Mucosa of rectum (tissue), 2 donors: ENCODE data around the gene BARX1.

Experiments
- H3K27ac ChIP-seq, 2 donors: one replicate each; pipeline ENCODE4 v1.7.0; 2013; ENCODE audit warnings: inconsistent platforms in 2 of 2, low read depth in 2 of 2, low read length in 2 of 2
- H3K27me3 ChIP-seq, 2 donors: one replicate each; pipeline ENCODE4 v1.7.0; 2013; ENCODE audit warnings: low read length in 2 of 2; ENCODE audit not compliant: control insufficient read depth in 2 of 2, insufficient read depth in 2 of 2
- H3K36me3 ChIP-seq, 2 donors: one replicate each; pipeline ENCODE4 v1.7.0; 2013; ENCODE audit warnings: low read length in 2 of 2; ENCODE audit not compliant: control insufficient read depth in 2 of 2, insufficient read depth in 2 of 2
- H3K4me1 ChIP-seq, 2 donors: one replicate each; pipeline ENCODE4 v1.7.0; 2013; ENCODE audit warnings: low read length in 2 of 2, mild to moderate bottlenecking in 1 of 2; ENCODE audit not compliant: control insufficient read depth in 2 of 2, insufficient read depth in 2 of 2
- H3K4me3 ChIP-seq, 2 donors: one replicate each; pipeline ENCODE4 v1.7.0; 2013; ENCODE audit warnings: low read length in 2 of 2
- H3K9ac ChIP-seq, 2 donors: one replicate each; pipeline ENCODE4 v1.7.0; 2013; ENCODE audit warnings: low read length in 2 of 2, low read depth in 1 of 2, mild to moderate bottlenecking in 1 of 2
- H3K9me3 ChIP-seq, 2 donors: one replicate each; pipeline ENCODE4 v1.7.0; 2013; ENCODE audit warnings: low read length in 2 of 2; ENCODE audit not compliant: control insufficient read depth in 2 of 2
- donor health status: healthy.
- donor health status: Normal muscosa, but diverticular disease.

The BARX1 gene

GRCh38 chr9:93951655-93952118, 3.5 kb downstream of the BARX1 start:
- H3K9ac ChIP-seq: no peak overlapping the region

GRCh38 chr9:93950619-93951601, 4.2 kb downstream of the BARX1 start:
- peak overlapping the region; percentile 60 to 66 for H3K4me3 ChIP-seq
- no peaks in the 10 kb centered on the region for H3K9me3 ChIP-seq
- no peak overlapping the region for H3K27ac ChIP-seq
- H3K4me1 ChIP-seq: peaks cover 10 to 20% of the 10 kb centered on the region in 2 donors
- H3K9ac ChIP-seq: no peak overlapping the region
- H3K36me3 ChIP-seq: no peaks in the 10 kb centered on the region
- H3K27me3 ChIP-seq: peaks cover 71 to 84% of the 10 kb centered on the region in 2 donors

More at GRCh38 chr9:93951655-93952118, 3.5 kb downstream of the BARX1 start:
- Histone ChIP-seq H3K27me3 (peaks cover 71 to 84% of the 10 kb centered on the region in 2 donors), H3K27ac (no peak overlapping the region), H3K9me3 (no peaks in the 10 kb centered on the region), H3K4me1 (peaks cover 6 to 20% of the 10 kb centered on the region in 2 donors), H3K36me3 (no peaks in the 10 kb centered on the region), H3K4me3 (peak overlapping the region in 1 of 2 donors; percentile 31)

DNA sequence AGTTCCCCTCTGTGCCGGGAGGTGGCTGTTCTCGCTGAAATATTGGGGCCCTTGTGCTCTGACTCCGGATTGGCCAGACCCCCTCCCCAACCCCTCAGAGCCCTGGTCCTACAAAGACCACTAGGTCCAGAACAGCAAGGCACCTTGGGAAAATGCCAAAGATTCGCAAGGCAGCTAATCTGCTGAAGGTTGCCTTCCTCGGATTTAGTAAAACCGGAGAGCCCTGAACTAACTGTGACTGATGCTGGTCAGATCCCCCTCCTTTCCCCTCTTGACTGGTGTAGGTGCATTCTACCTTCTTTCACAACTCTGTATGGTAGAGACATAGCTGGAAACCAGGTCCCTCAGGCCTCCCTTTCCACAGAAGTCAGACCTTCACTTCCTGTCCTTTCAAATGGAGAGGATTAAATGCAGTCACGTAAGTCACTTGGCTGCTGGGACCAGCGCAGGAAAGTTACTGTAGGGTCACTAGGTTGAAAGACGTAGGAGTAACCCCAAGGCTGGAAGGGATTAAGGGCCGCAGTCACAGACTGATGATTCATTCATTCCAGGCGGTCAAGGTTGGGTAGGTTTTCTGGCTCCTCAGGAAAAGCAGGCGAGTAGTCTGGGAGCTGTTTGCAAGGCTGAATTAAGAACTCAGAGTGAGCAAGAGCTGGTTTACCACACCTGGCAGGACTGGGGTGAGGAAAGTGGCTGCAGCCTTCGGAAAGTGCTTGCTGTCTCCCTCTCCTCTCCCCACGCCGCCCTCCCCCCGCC, 5.3 kb downstream of the BARX1 start:
- Histone ChIP-seq H3K9ac (no peak overlapping the region), H3K4me1 (peaks cover 10 to 17% of the 10 kb centered on the region in 2 donors), H3K27ac (no peak overlapping the region), H3K36me3 (no peaks in the 10 kb centered on the region), H3K27me3 (peaks cover 72 to 88% of the 10 kb centered on the region in 2 donors), H3K4me3 (no peak overlapping the region), H3K9me3 (no peaks in the 10 kb centered on the region)

DNA sequence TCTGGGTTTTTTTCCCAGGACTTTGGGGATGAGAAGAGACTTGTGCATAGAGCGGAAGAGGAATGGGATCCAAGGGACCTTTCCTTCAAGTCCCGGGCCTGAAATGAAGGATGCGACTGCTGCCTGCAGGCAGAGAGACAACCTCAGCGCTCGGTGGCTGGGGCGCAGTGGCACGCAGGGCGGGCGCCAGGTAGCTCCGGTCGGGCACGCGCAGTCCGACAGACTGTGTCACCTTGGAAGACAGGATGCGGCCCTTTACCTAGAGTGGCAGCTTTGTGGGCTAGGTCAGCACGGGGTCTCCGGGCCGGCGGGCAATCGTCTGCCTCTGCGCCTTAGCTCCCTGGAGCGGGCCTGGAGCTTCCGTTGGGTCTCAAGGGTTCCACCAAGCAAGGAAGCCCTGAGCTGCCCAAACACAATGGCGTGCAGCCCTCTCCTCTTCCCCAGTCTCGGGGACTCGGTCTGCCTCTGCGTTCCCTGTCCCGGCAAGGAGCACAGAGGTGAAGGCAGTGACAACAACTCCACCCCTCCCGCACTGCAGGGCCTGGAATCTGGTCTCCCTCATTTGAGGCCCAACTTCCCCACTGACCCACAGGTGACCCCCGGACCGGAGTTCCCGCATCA, 6.0 kb downstream of the BARX1 start:
- no peak overlapping the region for H3K9ac ChIP-seq

GRCh38 chr9:93948441-93949072, 6.6 kb downstream of the BARX1 start:
- Histone ChIP-seq H3K27me3 (peaks cover 71 to 84% of the 10 kb centered on the region in 2 donors), H3K9ac (no peak overlapping the region), H3K4me3 (no peak overlapping the region), H3K9me3 (no peaks in the 10 kb centered on the region), H3K27ac (no peak overlapping the region), H3K36me3 (no peaks in the 10 kb centered on the region), H3K4me1 (peaks cover 10 to 17% of the 10 kb centered on the region in 2 donors)

More for the DNA sequence above, 6.0 kb downstream of the BARX1 start:
- H3K4me3 ChIP-seq: no peak overlapping the region
- H3K4me1 ChIP-seq: peaks cover 10 to 17% of the 10 kb centered on the region in 2 donors
- peaks cover 73 to 85% of the 10 kb centered on the region in 2 donors for H3K27me3 ChIP-seq
- no peaks in the 10 kb centered on the region for H3K36me3 ChIP-seq
- no peak overlapping the region for H3K27ac ChIP-seq
- H3K9me3 ChIP-seq: no peaks in the 10 kb centered on the region

- Histone ChIP-seq H3K4me1 (peaks cover 10 to 12% of the 10 kb centered on the region in 2 donors), H3K9ac (no peak overlapping the region), H3K9me3 (no peaks in the 10 kb centered on the region), H3K27ac (no peak overlapping the region), H3K4me3 (no peak overlapping the region), H3K36me3 (no peaks in the 10 kb centered on the region), H3K27me3 (peaks cover 64 to 80% of the 10 kb centered on the region in 2 donors)
Observed at GRCh38 chr9:93947409-93948070, 7.6 kb downstream of the BARX1 start.

GRCh38 chr9:93946338-93946712, 8.8 kb downstream of the BARX1 start:
- Histone ChIP-seq H3K27me3 (peaks cover 55 to 73% of the 10 kb centered on the region in 2 donors), H3K9ac (no peak overlapping the region), H3K4me3 (peak overlapping the region in 1 of 2 donors; percentile 62), H3K9me3 (no peaks in the 10 kb centered on the region), H3K4me1 (peaks cover 3 to 10% of the 10 kb centered on the region in 2 donors), H3K27ac (no peak overlapping the region), H3K36me3 (no peaks in the 10 kb centered on the region)

GRCh38 chr9:93945400-93946337, 9.5 kb downstream of the BARX1 start:
- peak overlapping the region in 1 of 2 donors; percentile 29 for H3K9ac ChIP-seq
- no peak overlapping the region for H3K27ac ChIP-seq
- peaks cover 1 to 8% of the 10 kb centered on the region in 2 donors for H3K4me1 ChIP-seq
- peak overlapping the region; percentile 62 to 63 for H3K4me3 ChIP-seq
- H3K9me3 ChIP-seq: no peaks in the 10 kb centered on the region
- no peaks in the 10 kb centered on the region for H3K36me3 ChIP-seq
- H3K27me3 ChIP-seq: peaks cover 54 to 68% of the 10 kb centered on the region in 2 donors
